T-helper 2 cell treated with Interferon-gamma antibody and Interleukin-4, amounts not matched to agents 100 ng/mL and 5 ng/mL, for 36 hours (primary cell): ENCODE data around the gene MCOLN3. TPM values are rescaled to one million over a fixed set of nuclear protein-coding genes. Genes with fewer than 3 reads are reported as not detected.
"Not testable (repeated sequence)": the region's sequence is repeated elsewhere in the genome, so short reads cannot be mapped to it uniquely, and the experiment has no call there.

ENCODE experiments used
- intact Hi-C: fragments of 100-400 bp; cut with micrococcal nuclease; formaldehyde crosslinking; loops from one replicate; pipeline ENCODE4 v1.15.1; 2023
- total RNA-seq: library from RNA; stranded (reverse); gene quantifications from 2 replicates; pipeline ENCODE4 v1.2.3, GENCODE V29; 2022

The MCOLN3 gene
- total RNA-seq, 1 donor from 2014 or later = 4.1 TPM

- intact Hi-C loops = loop anchor here (1.0 to 5.0 kb wide), 8 partner anchors 25 to 490 kb away; partner anchors contain the start of genes GNG5, MCOLN3, SPATA1 and SSX2IP
Measured at GRCh38 chr1:84996846-84997666, 51.2 kb downstream of the MCOLN3 start, which contains the start of gene MCOLN2. TSS of gene MCOLN2 (minus strand) at chr1:84997113. CDS start at chr1:84996872, 241 bp downstream.

- intact Hi-C loops = loop anchor here (1.0 to 5.0 kb wide), 7 partner anchors 23 to 488 kb away; partner anchors contain the start of genes GNG5, MCOLN3, SPATA1 and SSX2IP
Measured at GRCh38 chr1:84995484-84996334, 52.6 kb downstream of the MCOLN3 start.

- intact Hi-C loops = no loop called here
Measured at GRCh38 chr1:84991097-84991920, 57.0 kb downstream of the MCOLN3 start.

GRCh38 chr1:84988588-84988987 lies 59.7 kb downstream of the MCOLN3 start:
- intact Hi-C loops = no loop called here

GRCh38 chr1:84986561-84986960 lies 61.7 kb downstream of the MCOLN3 start:
- intact Hi-C loops = not testable (repeated sequence)

GRCh38 chr1:84985365-84985764 lies 62.9 kb downstream of the MCOLN3 start:
- intact Hi-C loops = no loop called here

GRCh38 chr1:84982395-84982794 lies 65.9 kb downstream of the MCOLN3 start:
- intact Hi-C loops = no loop called here

GRCh38 chr1:84975035-84975434 lies 73.3 kb downstream of the MCOLN3 start:
- intact Hi-C loops = no loop called here

- intact Hi-C loops = no loop called here
Measured at GRCh38 chr1:84973498-84974334, 74.6 kb downstream of the MCOLN3 start.

GRCh38 chr1:84972377-84972987 lies 75.8 kb downstream of the MCOLN3 start:
- intact Hi-C loops = loop anchor here (1.0 kb wide), 3 partner anchors 13 to 27 kb away; no protein-coding TSS in a partner anchor

- intact Hi-C loops = loop anchor here (1.0 kb wide), 3 partner anchors 13 to 27 kb away; no protein-coding TSS in a partner anchor
Measured at GRCh38 chr1:84971957-84972356, 76.3 kb downstream of the MCOLN3 start.

GRCh38 chr1:84969489-84970250 lies 78.6 kb downstream of the MCOLN3 start:
- intact Hi-C loops = no loop called here

GRCh38 chr1:84968865-84969264 lies 79.4 kb downstream of the MCOLN3 start:
- intact Hi-C loops = no loop called here

- intact Hi-C loops = no loop called here
Measured at GRCh38 chr1:84968101-84968500, 80.2 kb downstream of the MCOLN3 start.

Other genes starting within 250 kb of the MCOLN3 start
- gene LPAR3, start 155.3 kb downstream of the MCOLN3 start, total RNA-seq = 0.09 and 0.25 TPM in 2 replicates
- 41.5 and 42.7 TPM in 2 replicates for gene MCOLN2, start 51.4 kb downstream of the MCOLN3 start, total RNA-seq
- gene SYDE2, start 152.5 kb upstream of the MCOLN3 start, total RNA-seq = 1.5 and 2.0 TPM in 2 replicates
- 22.3 and 23.2 TPM in 2 replicates for gene C1orf52, start 211.2 kb upstream of the MCOLN3 start, total RNA-seq
- 26.9 and 27.3 TPM in 2 replicates for gene BCL10, start 228.1 kb upstream of the MCOLN3 start, total RNA-seq